ENCODE measurements around the gene ZNRD2.

DNA sequence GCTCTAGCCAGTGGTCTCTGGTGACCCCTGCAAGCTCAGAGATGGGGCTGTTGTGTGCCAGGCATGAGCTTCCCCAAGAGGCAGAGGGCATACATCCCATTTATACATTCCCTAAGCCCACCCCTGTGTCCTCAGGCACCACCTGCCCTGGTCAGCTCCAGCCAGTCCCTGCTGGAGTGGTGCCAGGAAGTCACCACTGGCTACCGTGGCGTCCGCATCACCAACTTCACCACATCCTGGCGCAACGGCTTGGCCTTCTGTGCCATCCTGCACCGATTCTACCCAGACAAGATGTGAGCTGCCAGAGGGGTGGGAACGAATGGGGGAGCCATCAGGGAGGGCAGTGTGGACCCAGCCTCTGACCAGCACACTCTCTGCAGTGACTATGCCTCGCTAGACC is 13.8 kb downstream of the ZNRD2 start:
- TF ChIP-seq CTCF (IDR thresholded peaks at IDR 0.05 in 2 of 3, conservative IDR thresholded peaks at IDR 0.05 in 1 of 3; ENCODE audit: borderline replicate concordance in 1 of 3, insufficient read depth in 1 of 3, low read depth in 2 of 3, low read length in 2 of 3) (no peak), CBX3 (IDR thresholded peaks at IDR 0.05; ENCODE audit: low read depth) (no peak), POLR2AphosphoS5 (IDR thresholded peaks at IDR 0.05; ENCODE audit: low read depth, low read length) (no peak), JUND (IDR thresholded peaks at IDR 0.05) (no peak), POLR2A (IDR thresholded peaks at IDR 0.05; ENCODE audit: borderline replicate concordance, extremely low read depth, insufficient read depth, insufficient read length) (no peak)
